Endothelial cell of umbilical vein (primary cell): ENCODE data around the gene DUSP15.

Source experiments
- CTCF ChIP-seq, 2 donors: IDR thresholded peaks; 1 replicate in 1 of 2; 2 replicates in 1 of 2; pipeline ENCODE4 v1.5.1; 2011; ENCODE audit warnings: low read length in 2 of 2, mild to moderate bottlenecking in 2 of 2, moderate library complexity in 2 of 2, control low read depth in 1 of 2, inconsistent platforms in 1 of 2, low read depth in 1 of 2; ENCODE audit not compliant: insufficient read depth in 1 of 2; ENCODE audit errors: extremely low read depth in 1 of 2
- JUN ChIP-seq: IDR thresholded peaks from 2 replicates; pipeline ENCODE4 v1.6.1; 2011; ENCODE audit warnings: borderline replicate concordance, low read depth; ENCODE audit not compliant: insufficient read length, insufficient read depth
- POLR2A ChIP-seq: IDR thresholded peaks from 2 replicates; pipeline ENCODE4 v1.6.1; 2012; ENCODE audit warnings: low read depth, mild to moderate bottlenecking, control low read depth, low read length

DNA sequence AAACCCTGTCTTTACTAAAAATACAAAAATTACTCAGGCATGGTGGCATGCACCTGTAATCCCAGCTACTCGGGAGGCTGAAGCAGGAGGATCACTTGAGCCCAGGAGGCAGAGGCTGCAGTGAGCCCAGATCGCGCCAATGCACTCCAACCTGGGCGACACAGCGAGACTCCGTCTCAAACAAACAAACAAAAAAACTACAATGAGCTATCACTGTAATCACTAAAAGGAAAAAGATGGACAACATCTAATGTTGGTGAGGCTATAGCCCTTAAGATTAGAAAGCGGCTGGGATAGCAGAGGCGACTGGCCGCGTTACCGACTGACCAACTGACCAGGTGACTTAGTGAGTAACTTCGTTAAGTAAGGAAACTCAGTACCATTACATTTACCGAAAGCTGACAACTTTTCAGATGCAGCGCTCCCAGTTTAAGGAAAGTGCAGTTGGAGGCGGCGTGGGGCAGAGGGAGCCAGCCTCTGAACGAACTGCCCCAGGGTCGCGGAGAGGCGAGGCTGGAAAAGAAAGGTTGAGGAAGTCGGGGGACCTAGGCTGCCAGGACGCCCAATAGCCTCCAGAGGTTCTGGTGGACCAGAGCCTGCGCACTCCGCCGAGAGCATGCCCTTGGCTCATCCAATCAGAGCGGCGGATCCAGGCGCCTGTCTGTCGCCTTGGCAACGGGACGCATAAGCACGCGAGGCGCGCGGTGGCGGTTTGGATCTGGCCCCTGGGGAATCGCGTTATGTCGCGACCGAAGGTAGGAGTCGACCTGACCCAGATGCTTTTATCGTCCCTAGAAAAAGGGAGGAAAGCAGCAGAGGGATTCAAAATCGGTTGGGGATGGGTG lies 9.0 kb upstream of the DUSP15 start:
- TF ChIP-seq POLR2A (peak; percentile 27), JUN (no peak), CTCF (IDR thresholded peaks at IDR 0.05; ENCODE audit: extremely low read depth in 1 of 2, insufficient read depth in 1 of 2, low read depth in 1 of 2, low read length in 2 of 2) (no peak)
